ENCODE data around the gene RPL18. TPM values are rescaled to one million over a fixed set of nuclear protein-coding genes. Genes with fewer than 3 reads are reported as not detected.

Gene RPL18
- total and polyA plus RNA-seq, 9 of the 15 experiments (the other 6 are each of a cell fraction or from before 2014, with no cell fraction given) = 312 to 2,635 (median 1,653) TPM

DNA sequence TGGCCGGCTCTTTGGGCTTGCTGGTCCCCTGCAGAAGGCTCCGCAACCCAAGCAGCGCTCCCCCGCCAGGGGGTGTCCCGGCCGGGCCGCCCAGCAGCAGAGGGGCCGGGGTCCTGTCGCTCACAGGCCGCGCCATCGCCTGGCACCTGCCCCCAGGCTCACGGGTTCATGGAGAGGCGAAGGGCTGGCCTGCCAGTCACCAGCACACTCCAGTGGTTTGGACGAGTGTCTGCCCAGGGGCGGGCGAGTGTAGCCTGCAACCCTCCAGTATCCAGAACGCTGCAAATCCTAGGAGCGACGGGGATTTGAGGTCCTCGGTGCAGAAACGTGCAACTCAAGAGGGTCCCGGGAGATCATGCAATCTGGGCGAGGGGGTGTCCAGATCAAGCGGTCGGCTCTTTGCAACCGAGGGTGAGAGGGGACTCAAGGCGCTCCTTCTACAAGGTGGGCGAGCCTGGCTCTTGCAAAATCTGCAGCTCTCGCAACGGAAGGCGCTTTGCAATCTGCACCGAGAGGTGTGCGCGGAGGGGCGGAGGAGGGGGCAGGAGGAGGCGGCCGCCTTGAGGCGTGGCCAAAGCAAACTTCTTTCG lies 18.0 kb upstream of the RPL18 start, which contains the start of gene DBP:
Gene DBP, minus strand, starts transcription at position 521 of the 590 bp plus-strand sequence. Its CDS starts 385 bp downstream, at position 136.
- Histone ChIP-seq H3K4me1 (replicated peaks in 1 of 2; ENCODE audit: control insufficient read depth in 2 of 2, insufficient read depth in 2 of 2, low read length in 2 of 2) (peaks cover 48 to 77% of the 10 kb centered on the region in 2 experiments), H2AFZ (ENCODE audit: low read depth, low read length) (peak within 1 kb of the TSS; percentile 87)
- POLR2A ChIA-PET = interaction anchor here (0.6 to 1.9 kb wide), 5 partner anchors 12 to 140 kb away, joined by 3 to 9 read pairs (median 3); partner anchors contain the start of genes RPL18 and SPHK2
- TF ChIP-seq, protein P1, sequence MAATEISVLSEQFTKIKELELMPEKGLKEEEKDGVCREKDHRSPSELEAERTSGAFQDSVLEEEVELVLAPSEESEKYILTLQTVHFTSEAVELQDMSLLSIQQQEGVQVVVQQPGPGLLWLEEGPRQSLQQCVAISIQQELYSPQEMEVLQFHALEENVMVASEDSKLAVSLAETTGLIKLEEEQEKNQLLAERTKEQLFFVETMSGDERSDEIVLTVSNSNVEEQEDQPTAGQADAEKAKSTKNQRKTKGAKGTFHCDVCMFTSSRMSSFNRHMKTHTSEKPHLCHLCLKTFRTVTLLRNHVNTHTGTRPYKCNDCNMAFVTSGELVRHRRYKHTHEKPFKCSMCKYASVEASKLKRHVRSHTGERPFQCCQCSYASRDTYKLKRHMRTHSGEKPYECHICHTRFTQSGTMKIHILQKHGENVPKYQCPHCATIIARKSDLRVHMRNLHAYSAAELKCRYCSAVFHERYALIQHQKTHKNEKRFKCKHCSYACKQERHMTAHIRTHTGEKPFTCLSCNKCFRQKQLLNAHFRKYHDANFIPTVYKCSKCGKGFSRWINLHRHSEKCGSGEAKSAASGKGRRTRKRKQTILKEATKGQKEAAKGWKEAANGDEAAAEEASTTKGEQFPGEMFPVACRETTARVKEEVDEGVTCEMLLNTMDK (IDR thresholded peaks at IDR 0.05; ENCODE audit: borderline replicate concordance, insufficient read depth, low read depth, low read length, poor library complexity, severe bottlenecking) = peak; percentile 70
- TF ChIP-seq SAP30 (IDR thresholded peaks at IDR 0.05; ENCODE audit: borderline replicate concordance, insufficient read depth, low read depth, low read length, poor library complexity, severe bottlenecking) = peak; percentile 28
- TF ChIP-seq ZFX (CRISPR knock-in tag; IDR thresholded peaks at IDR 0.05) = peak; percentile 32; the same call in 1 of the 2 replicates
- TF ChIP-seq FOS (IDR thresholded peaks at IDR 0.05; ENCODE audit: extremely low read depth, insufficient read length) = no peak
- TF ChIP-seq RBM14 (IDR thresholded peaks at IDR 0.05; ENCODE audit: borderline replicate concordance, insufficient read depth, low read depth, low read length) = 0 out of 2 replicates have a peak, but pooled peaks have one; percentile 27
- TF ChIP-seq HNRNPH1 (optimal IDR thresholded peaks at IDR 0.05; ENCODE audit: low read depth, low read length) = no peak
- no peak for TF ChIP-seq CXXC5 (CRISPR knock-in tag; IDR thresholded peaks at IDR 0.05)
- TF ChIP-seq RBM22 (IDR thresholded peaks at IDR 0.05; ENCODE audit: low read depth, low read length, poor library complexity, severe bottlenecking) = no peak
- no peak for TF ChIP-seq GTF2E2 (tag; IDR thresholded peaks at IDR 0.05)
- peak; percentile 22; the same call in 1 of the 2 replicates for TF ChIP-seq PHF8 (IDR thresholded peaks at IDR 0.05; ENCODE audit: borderline replicate concordance, low read length)
- peak; percentile 17; the same call in 1 of the 2 replicates for TF ChIP-seq HDAC2 (IDR thresholded peaks at IDR 0.05)
- no peak for TF ChIP-seq MXI1 (IDR thresholded peaks at IDR 0.05; ENCODE audit: low read depth, low read length)
- TF ChIP-seq CEBPB (tag; IDR thresholded peaks at IDR 0.05) = peak; percentile 82
- TF ChIP-seq ZNF197 (CRISPR knock-in tag; IDR thresholded peaks at IDR 0.05; ENCODE audit: low read depth) = 0 out of 2 replicates have a peak, but pooled peaks have one; percentile 57
- TF ChIP-seq, protein P2, sequence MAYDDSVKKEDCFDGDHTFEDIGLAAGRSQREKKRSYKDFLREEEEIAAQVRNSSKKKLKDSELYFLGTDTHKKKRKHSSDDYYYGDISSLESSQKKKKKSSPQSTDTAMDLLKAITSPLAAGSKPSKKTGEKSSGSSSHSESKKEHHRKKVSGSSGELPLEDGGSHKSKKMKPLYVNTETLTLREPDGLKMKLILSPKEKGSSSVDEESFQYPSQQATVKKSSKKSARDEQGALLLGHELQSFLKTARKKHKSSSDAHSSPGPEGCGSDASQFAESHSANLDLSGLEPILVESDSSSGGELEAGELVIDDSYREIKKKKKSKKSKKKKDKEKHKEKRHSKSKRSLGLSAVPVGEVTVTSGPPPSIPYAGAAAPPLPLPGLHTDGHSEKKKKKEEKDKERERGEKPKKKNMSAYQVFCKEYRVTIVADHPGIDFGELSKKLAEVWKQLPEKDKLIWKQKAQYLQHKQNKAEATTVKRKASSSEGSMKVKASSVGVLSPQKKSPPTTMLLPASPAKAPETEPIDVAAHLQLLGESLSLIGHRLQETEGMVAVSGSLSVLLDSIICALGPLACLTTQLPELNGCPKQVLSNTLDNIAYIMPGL (CRISPR knock-in tag; IDR thresholded peaks at IDR 0.05) = 0 out of 2 replicates have a peak, but pooled peaks have one; percentile 15
- TF ChIP-seq POLR2G (IDR thresholded peaks at IDR 0.05; ENCODE audit: low read depth, low read length) = peak; percentile 39

More for the DNA sequence above, 18.0 kb upstream of the RPL18 start, which contains the start of gene DBP:
- CTCF ChIA-PET (ENCODE audit: low intra/inter-chr PET ratio) = interaction anchor here (0.6 kb wide), 1 partner anchor 102 kb away, joined by 3 read pairs; no protein-coding TSS in a partner anchor
- FAIRE-seq (no peak), DNase-seq (ENCODE audit: extremely low read depth in 1 of 4, low spot score in 3 of 4) (peak in 1 of 4 experiments; percentile 46), ATAC-seq (no peak)
- Histone ChIP-seq H3K4me3 (peak within 1 kb of the TSS; percentile 51), H3K9me1 (ENCODE audit: control insufficient read depth, insufficient read depth, low read length) (peaks cover 4% of the 10 kb centered on the region), H3K79me2 (ENCODE audit: control insufficient read depth, insufficient read depth, low read length) (peaks cover 27% of the 10 kb centered on the region; the same call in 2 of the 3 replicates), H3K9me3 (replicated peaks; ENCODE audit: control insufficient read depth, insufficient read depth, low read depth, low read length) (no peaks in the 10 kb centered on the region), H4K20me1 (replicated peaks; ENCODE audit: control insufficient read depth, insufficient read depth, low read length) (0 out of 2 replicates have a peak, but pooled peaks cover 4% of the 10 kb centered on the region), H3K27ac (ENCODE audit: extremely low read depth, low read depth, low read length) (peak within 1 kb of the TSS; percentile 91), H3K9ac (ENCODE audit: insufficient read depth in 1 of 2, low read depth in 2 of 2, low read length in 2 of 2) (peak within 1 kb of the TSS; percentile 78 to 90), H3K36me3 (ENCODE audit: control insufficient read depth, insufficient read depth, low read length) (no peaks in the 10 kb centered on the region), H3K27me3 (ENCODE audit: control insufficient read depth in 2 of 2, insufficient read depth in 2 of 2, low read length in 2 of 2) (no peaks in the 10 kb centered on the region), H3K4me2 (ENCODE audit: insufficient read depth, low read length) (peak within 1 kb of the TSS; percentile 100)
- 3% methylated on average over 39 of the region's 40 CpGs for WGBS (ENCODE audit: insufficient coverage, low coverage, missing lambda C conversion rate)
- in situ Hi-C loops (cut with MboI) (no loop called here), intact Hi-C loops (cut with micrococcal nuclease) (loop anchor here (1.0 kb wide), 1 partner anchor 18 kb away; the partner anchor contains the start of genes RPL18 and SPHK2)
- no TSS peak for BruUV-seq (replicated peaks)

Measured in K562 (cell line).